ENCODE measurements around the gene KIFAP3.

GRCh38 chr1:169873582-169874199, 200.8 kb downstream of the KIFAP3 start:
- TF ChIP-seq CTCF (IDR thresholded peaks at IDR 0.05) (no peak), POLR2A (IDR thresholded peaks at IDR 0.05) (no peak)
